Pancreas (tissue), 10 donors: ENCODE results near the gene GPC3. TPM values are rescaled to one million over a fixed set of nuclear protein-coding genes. Genes with fewer than 3 reads are reported as not detected.
A peak's percentile ranks its signal among the peaks of the same experiment; 100 is the strongest.

Experiments
- ATAC-seq, 4 donors: fragments of 200-7000 bp; cut with Tn5 transposase; one replicate each; pipeline versions ENCODE4 v1.8.0 to v1.9.1; 2020; ENCODE audit warnings: mild to moderate bottlenecking in 4 of 4, moderate library complexity in 4 of 4
- DNase-seq, 6 donors: peaks; one replicate each; pipeline ENCODE4 v3.0.0-alpha.2; 2020
- FAIRE-seq: peaks from 2 replicates; lab custom pipeline; 2012; peaks lifted over from hg19 to GRCh38; lab: Jason Lieb, UNC
- H3K27ac ChIP-seq, 4 donors: fragments of 200-600 bp; sonication (generic); 1 replicate in 3 of 4; 2 replicates in 1 of 4; pipeline versions ENCODE4 v1.5.0 to v1.8.0; 2020
- H3K27me3 ChIP-seq, 4 donors: fragments of 200-600 bp; one replicate each; pipeline ENCODE4 v1.8.0; 2021
- H3K36me3 ChIP-seq, 3 donors: fragments of 200-600 bp; sonication (generic) in 1 of 3; one replicate each; pipeline versions ENCODE4 v1.5.0 to v1.8.0; 2020 to 2021
- H3K4me1 ChIP-seq, 3 donors: fragments of 200-600 bp; one replicate each; pipeline ENCODE4 v1.8.0; 2021
- H3K4me3 ChIP-seq, 4 donors: fragments of 200-600 bp; sonication (generic) in 2 of 4; one replicate each; pipeline versions ENCODE4 v1.5.0 to v1.8.0; 2020 to 2021
- H3K9me3 ChIP-seq, 4 donors: fragments of 200-600 bp; one replicate each; pipeline ENCODE4 v1.8.0; 2021
- WGBS, 2 donors: extraction: QIAGEN DNeasy Blood & Tissue Kit; methylation state at CpG; one replicate each; pipeline ENCODE4 v1.1.7; 2013; 5-methylcytosine and 5-hydroxymethylcytosine counted together
- intact Hi-C, 3 donors: fragments of 100-400 bp; cut with DNase I; formaldehyde crosslinking; loops; one replicate each; pipeline versions ENCODE4 v1.11.1 to v1.14.2; 2022
- polyA plus RNA-seq, 2 donors: library from polyadenylated mRNA; stranded (reverse); fragments of 200-250 nt; gene quantifications; one replicate each; pipeline ENCODE4 v1.2.3, GENCODE V29; 2013
- total RNA-seq, 6 donors: library from RNA; stranded (reverse); fragmentation: NEBNext Ultra II Directional in 4 of 6; extraction: Animal tissue kit (Norgen Biotek cat#: 25700) in 4 of 6; gene quantifications; one replicate each; pipeline versions ENCODE4 v1.2.1 to v1.2.4, GENCODE V29; 2021 to 2023
- TF ChIP-seq, protein P1 (sequence below), 4 donors: fragments of 200-600 bp; sonication (generic) in 3 of 4; IDR thresholded peaks; one replicate each; pipeline versions ENCODE4 v1.5.0 to v1.8.0; 2021; ENCODE audit warnings: antibody characterized with exemption in 4 of 4
- donor health status: healthy with polysubstance abuse.
- donor health status: DM: no; HTN: no; CAD: no; lungs with moderate emphysema.
- donor health status: DM: no; HTN: no; CAD: no.
- donor health status: control.
- donor health status: control.
- donor health status: Bipolar disorder and iron deficiency.
- donor health status: DM: yes; HTN: yes; CAD: no.
- donor health status: DM: no; HTN: no; CAD: no.
- donor health status: DM: no; HTN: no; CAD: no.
- donor health status: DM: yes; HTN: yes; CAD: no.

The GPC3 gene
- total and polyA plus RNA-seq, 8 donors = 0.95 to 18.6 (median 2.7) TPM

DNA sequence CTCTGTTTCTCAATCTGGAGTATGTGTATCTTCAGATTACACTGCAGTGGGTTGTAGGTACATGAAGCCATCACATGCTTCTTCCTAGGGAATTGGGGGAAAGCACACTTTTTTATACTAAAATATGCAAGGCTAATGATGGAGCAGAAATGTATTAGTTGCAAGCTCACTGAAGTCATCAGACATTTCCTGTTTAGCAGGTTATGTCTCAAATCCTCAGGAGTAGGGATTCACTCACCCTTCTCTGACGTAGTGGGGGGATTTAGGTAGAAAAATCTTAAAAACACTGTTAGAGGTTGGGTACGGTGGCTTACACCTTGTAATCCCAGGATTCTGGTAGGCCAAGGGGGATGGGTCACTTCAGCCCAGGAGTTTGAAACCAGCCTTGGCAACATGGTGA, 441.7 kb downstream of the GPC3 start:
- intact Hi-C loops = no loop called here
- DNase-seq (no peak), FAIRE-seq (no peak), ATAC-seq (peak in 2 of 4 donors; percentile 6 to 7)
- TF ChIP-seq, protein P1, sequence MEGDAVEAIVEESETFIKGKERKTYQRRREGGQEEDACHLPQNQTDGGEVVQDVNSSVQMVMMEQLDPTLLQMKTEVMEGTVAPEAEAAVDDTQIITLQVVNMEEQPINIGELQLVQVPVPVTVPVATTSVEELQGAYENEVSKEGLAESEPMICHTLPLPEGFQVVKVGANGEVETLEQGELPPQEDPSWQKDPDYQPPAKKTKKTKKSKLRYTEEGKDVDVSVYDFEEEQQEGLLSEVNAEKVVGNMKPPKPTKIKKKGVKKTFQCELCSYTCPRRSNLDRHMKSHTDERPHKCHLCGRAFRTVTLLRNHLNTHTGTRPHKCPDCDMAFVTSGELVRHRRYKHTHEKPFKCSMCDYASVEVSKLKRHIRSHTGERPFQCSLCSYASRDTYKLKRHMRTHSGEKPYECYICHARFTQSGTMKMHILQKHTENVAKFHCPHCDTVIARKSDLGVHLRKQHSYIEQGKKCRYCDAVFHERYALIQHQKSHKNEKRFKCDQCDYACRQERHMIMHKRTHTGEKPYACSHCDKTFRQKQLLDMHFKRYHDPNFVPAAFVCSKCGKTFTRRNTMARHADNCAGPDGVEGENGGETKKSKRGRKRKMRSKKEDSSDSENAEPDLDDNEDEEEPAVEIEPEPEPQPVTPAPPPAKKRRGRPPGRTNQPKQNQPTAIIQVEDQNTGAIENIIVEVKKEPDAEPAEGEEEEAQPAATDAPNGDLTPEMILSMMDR (IDR thresholded peaks at IDR 0.05) = no peak
- no peaks in the 10 kb centered on the region for H3K9me3 ChIP-seq
- H3K27ac ChIP-seq = peak overlapping the region in 2 of 4 donors; percentile 80 to 83
- H3K4me1 ChIP-seq = no peaks in the 10 kb centered on the region
- H3K4me3 ChIP-seq = no peak overlapping the region
- H3K36me3 ChIP-seq = no peaks in the 10 kb centered on the region
- no peaks in the 10 kb centered on the region for H3K27me3 ChIP-seq
- WGBS, 2 donors = 76 to 80% methylated on average over 2 of the region's 2 CpGs

DNA sequence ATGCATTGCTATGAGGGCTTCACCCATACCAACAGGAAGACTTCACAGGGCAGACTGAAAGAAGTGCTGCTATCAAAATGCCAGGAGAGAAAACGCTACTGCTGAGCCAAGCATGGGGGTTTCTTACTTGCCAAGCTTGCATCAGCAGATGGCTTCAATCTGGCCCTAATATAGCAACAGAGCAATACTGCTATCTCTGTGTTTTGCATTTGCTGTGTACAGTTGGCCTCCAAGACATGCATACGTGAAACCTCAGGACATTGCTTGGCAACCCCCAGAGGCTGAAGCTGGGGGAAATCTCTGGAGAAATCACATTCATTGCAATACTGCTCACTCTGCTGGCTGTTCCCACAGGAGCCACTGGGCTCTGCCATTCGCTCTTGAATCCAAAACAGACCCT, 442.9 kb downstream of the GPC3 start:
- Histone ChIP-seq H3K4me3 (no peak overlapping the region), H3K4me1 (no peaks in the 10 kb centered on the region), H3K9me3 (no peaks in the 10 kb centered on the region), H3K27me3 (no peaks in the 10 kb centered on the region), H3K27ac (no peak overlapping the region), H3K36me3 (no peaks in the 10 kb centered on the region)
- FAIRE-seq = no peak
- DNase-seq = no peak
- ATAC-seq = no peak
- intact Hi-C loops = no loop called here
- TF ChIP-seq, protein P1 (IDR thresholded peaks at IDR 0.05) = no peak
- WGBS, 2 donors = 71 to 80% methylated on average over 3 of the region's 3 CpGs

DNA sequence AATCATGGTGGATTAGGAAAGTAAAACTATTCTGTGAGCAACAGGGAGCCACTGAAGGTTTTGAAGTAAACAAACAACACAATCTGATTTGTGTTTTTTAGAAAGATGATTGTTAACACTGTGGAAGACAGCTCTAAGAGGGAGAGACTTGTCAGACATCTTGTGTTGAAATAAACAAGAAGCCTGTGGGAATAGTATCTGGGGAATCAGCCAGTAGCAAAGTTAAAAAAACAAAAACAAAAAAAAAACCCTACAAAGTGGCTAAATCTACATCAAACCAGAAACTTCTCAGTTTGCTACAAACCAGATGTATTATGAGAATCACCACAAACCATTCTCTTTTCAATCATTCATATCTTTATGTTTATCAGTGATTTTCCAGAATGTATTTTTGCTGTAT, 444.4 kb downstream of the GPC3 start:
- Histone ChIP-seq H3K36me3 (no peaks in the 10 kb centered on the region), H3K4me3 (no peak overlapping the region), H3K27me3 (no peaks in the 10 kb centered on the region), H3K27ac (no peak overlapping the region), H3K4me1 (no peaks in the 10 kb centered on the region), H3K9me3 (no peaks in the 10 kb centered on the region)
- intact Hi-C loops = no loop called here
- ATAC-seq (no peak), DNase-seq (no peak), FAIRE-seq (no peak)
- TF ChIP-seq, protein P1 (IDR thresholded peaks at IDR 0.05) = no peak

DNA sequence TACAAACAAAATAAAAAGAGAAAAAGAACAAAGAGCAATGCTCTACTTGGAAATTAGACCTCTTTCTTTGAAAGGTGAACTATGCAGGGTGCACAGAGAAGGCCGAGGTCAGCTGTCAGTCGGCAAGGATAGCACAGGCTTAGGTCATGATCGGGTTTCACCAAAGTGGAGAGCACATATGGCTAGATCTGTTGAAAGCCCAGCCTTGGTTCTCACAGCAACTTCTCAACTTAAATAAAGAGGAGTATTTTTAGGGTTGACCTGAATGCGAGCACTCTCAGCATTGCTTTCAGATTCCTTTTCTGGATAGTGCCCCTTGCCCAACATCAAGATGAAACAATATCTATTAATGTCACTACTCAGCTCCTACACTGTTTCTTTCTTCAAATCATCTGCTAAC, 447.2 kb downstream of the GPC3 start:
- ATAC-seq = peak in 1 of 4 donors; percentile 31
- no peaks in the 10 kb centered on the region for H3K27me3 ChIP-seq
- FAIRE-seq = no peak
- intact Hi-C loops = no loop called here
- TF ChIP-seq, protein P1 (IDR thresholded peaks at IDR 0.05) = no peak
- no peaks in the 10 kb centered on the region for H3K36me3 ChIP-seq
- no peaks in the 10 kb centered on the region for H3K4me1 ChIP-seq
- no peak overlapping the region for H3K27ac ChIP-seq
- no peak for DNase-seq
- 52 to 53% methylated on average over 4 of the region's 4 CpGs for WGBS, 2 donors
- H3K4me3 ChIP-seq = no peak overlapping the region
- H3K9me3 ChIP-seq = no peaks in the 10 kb centered on the region

DNA sequence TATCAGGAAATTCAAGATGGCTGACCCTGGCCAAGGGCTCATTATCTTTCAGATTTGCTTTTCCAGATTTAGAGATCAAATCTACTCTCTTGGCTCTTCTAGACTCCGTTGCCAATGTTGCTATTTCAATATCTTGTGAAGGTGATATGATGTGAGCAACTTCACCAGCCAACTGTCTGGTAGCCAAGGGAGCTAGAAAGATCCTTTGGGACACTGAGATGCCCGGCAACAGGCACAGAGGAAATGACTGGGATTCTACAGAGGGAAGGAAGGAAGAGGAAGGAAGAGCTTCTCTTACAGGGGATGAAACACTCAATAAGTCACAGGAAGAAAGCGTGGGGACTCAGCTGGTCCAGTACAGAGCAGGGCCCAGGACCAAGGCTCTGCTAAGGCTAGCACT, 448.3 kb downstream of the GPC3 start:
- intact Hi-C loops = no loop called here
- DNase-seq (no peak), ATAC-seq (no peak), FAIRE-seq (no peak)
- Histone ChIP-seq H3K9me3 (no peaks in the 10 kb centered on the region), H3K4me1 (no peaks in the 10 kb centered on the region), H3K4me3 (no peak overlapping the region), H3K27me3 (no peaks in the 10 kb centered on the region), H3K27ac (no peak overlapping the region), H3K36me3 (no peaks in the 10 kb centered on the region)
- WGBS, 2 donors = 69 to 74% methylated on average over 3 of the region's 3 CpGs
- TF ChIP-seq, protein P1 (IDR thresholded peaks at IDR 0.05) = no peak
